ENCODE measurements around the gene GRIK3. TPM values are rescaled to one million over a fixed set of nuclear protein-coding genes. Genes with fewer than 3 reads are reported as not detected.

GRIK3 gene
- total and polyA plus RNA-seq, 2 of the 8 experiments (the other 6 are each of a cell fraction or from before 2014, with no cell fraction given): 2.1 to 3.4 TPM

DNA sequence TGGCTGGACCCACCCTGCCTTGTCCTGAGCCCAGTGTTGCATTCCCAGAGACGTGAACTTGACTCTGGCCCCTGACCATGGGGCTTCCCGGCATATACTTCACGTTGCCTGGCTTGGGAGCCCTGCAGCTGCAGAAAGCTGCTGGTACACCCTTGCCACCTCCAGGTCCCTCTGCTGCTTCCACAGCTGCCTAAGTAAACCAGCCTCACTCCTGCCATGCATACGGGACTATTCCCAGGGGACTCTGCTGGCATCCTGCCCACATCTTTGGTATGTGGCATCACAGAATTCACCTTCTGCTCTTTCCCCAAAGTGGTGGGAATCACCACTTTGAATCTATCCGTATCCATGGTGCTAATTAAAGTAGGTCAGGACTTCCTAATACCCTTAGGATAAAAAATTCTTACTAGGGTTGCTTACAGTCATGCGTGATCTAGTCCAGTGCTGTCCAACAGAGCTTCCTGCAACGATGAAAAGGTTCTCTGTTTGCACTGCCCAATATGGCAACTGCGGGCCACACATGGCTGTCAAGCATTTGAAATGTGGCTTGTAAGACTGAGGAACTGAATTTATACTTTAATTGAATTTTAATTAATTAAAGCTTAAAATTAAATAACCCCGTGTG is 203.0 kb downstream of the GRIK3 start:
- H3K79me1 ChIP-seq (ENCODE audit: low read depth, low read length): no peaks in the 10 kb centered on the region
- no peak overlapping the region for H3K18ac ChIP-seq (ENCODE audit: extremely low read depth, low read length)
- H2BK5ac ChIP-seq (ENCODE audit: low read depth, low read length): no peak overlapping the region
- no peak overlapping the region for H4K5ac ChIP-seq (ENCODE audit: insufficient read length, low read depth, low read length)
- H2BK20ac ChIP-seq (ENCODE audit: low read length): no peak overlapping the region
- H2BK12ac ChIP-seq (ENCODE audit: low read depth, low read length): no peak overlapping the region
- no peaks in the 10 kb centered on the region for H3K23me2 ChIP-seq (ENCODE audit: low read depth, low read length)
- POLR2A ChIA-PET (ENCODE audit: partially characterized antibody): no interaction called here
- no peak overlapping the region; the same call in 1 of the 2 replicates for H2BK15ac ChIP-seq (ENCODE audit: low read length)
- H3K4me2 ChIP-seq (ENCODE audit: insufficient read depth in 1 of 2, low read depth in 2 of 2, low read length in 2 of 2): no peak overlapping the region
- no peak overlapping the region for H2AK5ac ChIP-seq (ENCODE audit: low read depth, low read length)
- H4K8ac ChIP-seq (ENCODE audit: extremely low read depth, insufficient read depth, low read length): no peak overlapping the region; the same call in 1 of the 2 replicates
- no peaks in the 10 kb centered on the region for H4K20me1 ChIP-seq (replicated peaks in 1 of 2; ENCODE audit: control insufficient read depth in 1 of 2, insufficient read depth in 2 of 2, low read length in 2 of 2)
- TF ChIP-seq POLR2A (IDR thresholded peaks at IDR 0.05; ENCODE audit: control extremely low read depth in 1 of 2, low read depth in 2 of 2, low read length in 2 of 2) (no peak), RNF2 (IDR thresholded peaks at IDR 0.05; ENCODE audit: borderline replicate concordance, low read depth, low read length, missing control alignments, poor library complexity, severe bottlenecking) (no peak)
- no peaks in the 10 kb centered on the region for H3K36me3 ChIP-seq (ENCODE audit: control insufficient read depth in 2 of 4, insufficient read depth in 4 of 4, low read length in 3 of 4)
- no peak overlapping the region for H3K9ac ChIP-seq (replicated peaks in 1 of 4; ENCODE audit: extremely low read depth in 1 of 4, low read depth in 3 of 4, low read length in 3 of 4)
- no peak overlapping the region for H3K4ac ChIP-seq (replicated peaks; ENCODE audit: insufficient read length, low read depth, low read length)
- H3K4me3 ChIP-seq (ENCODE audit: extremely low read depth in 1 of 4, insufficient read depth in 2 of 4, low read depth in 3 of 4, low read length in 4 of 4): no peak overlapping the region
- no peak overlapping the region for H3K14ac ChIP-seq (ENCODE audit: insufficient read length)
- no peaks in the 10 kb centered on the region for H3K9me3 ChIP-seq (ENCODE audit: insufficient read depth in 2 of 2, low read depth in 1 of 2, low read length in 1 of 2)
- no peak for FAIRE-seq
- no peak overlapping the region for H3K27ac ChIP-seq (ENCODE audit: low read depth, low read length)
- H3K23ac ChIP-seq (ENCODE audit: insufficient read length): no peak overlapping the region
- H2AFZ ChIP-seq (ENCODE audit: low read length): no peak overlapping the region
- 91% methylated on average over 9 of the region's 9 CpGs; no CpG with 5 or more reads in 1 of the 2 experiments for WGBS, 2 experiments (ENCODE audit: extremely low coverage in 1 of 2, insufficient coverage in 1 of 2, insufficient read length in 1 of 2, insufficient replicate concordance in 2 of 2, low coverage in 1 of 2, low lambda C conversion rate in 2 of 2, missing lambda C conversion rate in 1 of 2)
- H3K4me1 ChIP-seq (replicated peaks in 1 of 4; ENCODE audit: control insufficient read depth in 3 of 4, insufficient read depth in 4 of 4, low read length in 3 of 4): peaks cover 0 to 2% (median 0%) of the 10 kb centered on the region in 4 experiments; a peak in 2 of 7 replicates
- no peaks in the 10 kb centered on the region for H3K27me3 ChIP-seq (replicated peaks in 1 of 4; ENCODE audit: control insufficient read depth in 3 of 4, extremely low read depth in 1 of 4, insufficient read depth in 3 of 4, low read length in 3 of 4)
- no peak overlapping the region for H2BK120ac ChIP-seq (replicated peaks; ENCODE audit: low read depth, low read length)
- no peak for DNase-seq (ENCODE audit: low read depth in 1 of 2, low spot score in 2 of 2)
- H4K91ac ChIP-seq (replicated peaks; ENCODE audit: insufficient read length, low read length): no peak overlapping the region
- H3K56ac ChIP-seq (replicated peaks; ENCODE audit: insufficient read length, low read depth, low read length): no peak overlapping the region
- CTCF ChIA-PET (ENCODE audit: partially characterized antibody): interaction anchor here (1.1 to 4.3 kb wide), 4 partner anchors 8 to 33 kb away, joined by 4 to 20 read pairs (median 4); no protein-coding TSS in a partner anchor
- no peaks in the 10 kb centered on the region for H3K79me2 ChIP-seq (ENCODE audit: control insufficient read depth in 1 of 2, insufficient read depth in 2 of 2, low read length in 2 of 2)
